ENCODE measurements around the gene CFAP73. TPM values are rescaled to one million over a fixed set of nuclear protein-coding genes. Genes with fewer than 3 reads are reported as not detected.

CFAP73 gene
- total RNA-seq, 2 experiments from 2014 or later, result 0.57 to 1.3 TPM

- no peak overlapping the region for H3K4me3 Mint-ChIP-seq
- CTCF ChIA-PET, result interaction anchor here (1.2 to 2.3 kb wide), 3 partner anchors 12 to 170 kb away, joined by 4 to 11 read pairs (median 9); no protein-coding TSS in a partner anchor
- intact Hi-C loops (cut with micrococcal nuclease), result no loop called here
- H3K4me1 Mint-ChIP-seq (ENCODE audit: low read depth), result no peaks in the 10 kb centered on the region
- DNase-seq, result no peak
- no peak overlapping the region for H3K27ac Mint-ChIP-seq
- H3K36me3 Mint-ChIP-seq (ENCODE audit: low read depth), result peaks cover 34% of the 10 kb centered on the region
- H3K27me3 Mint-ChIP-seq (ENCODE audit: low read depth), result no peaks in the 10 kb centered on the region
- no peaks in the 10 kb centered on the region for H3K9me3 Mint-ChIP-seq
Observed at GRCh38 chr12:113162102-113163029, 12.8 kb downstream of the CFAP73 start.

GRCh38 chr12:113163030-113163360 is 13.5 kb downstream of the CFAP73 start:
- Mint-ChIP-seq H3K27ac (no peak overlapping the region), H3K36me3 (ENCODE audit: low read depth) (peaks cover 34% of the 10 kb centered on the region), H3K4me1 (ENCODE audit: low read depth) (no peaks in the 10 kb centered on the region), H3K27me3 (ENCODE audit: low read depth) (no peaks in the 10 kb centered on the region), H3K4me3 (no peak overlapping the region), H3K9me3 (no peaks in the 10 kb centered on the region)
- DNase-seq, result no peak
- intact Hi-C loops (cut with micrococcal nuclease), result no loop called here
- CTCF ChIA-PET, result interaction anchor here (1.2 to 1.8 kb wide), 2 partner anchors 12 to 171 kb away, joined by 4 to 9 read pairs; no protein-coding TSS in a partner anchor

- no peak overlapping the region for H3K4me3 Mint-ChIP-seq
- no peak for DNase-seq
- H3K4me1 Mint-ChIP-seq (ENCODE audit: low read depth), result no peaks in the 10 kb centered on the region
- intact Hi-C loops (cut with micrococcal nuclease), result no loop called here
- no peak overlapping the region for H3K27ac Mint-ChIP-seq
- no peaks in the 10 kb centered on the region for H3K9me3 Mint-ChIP-seq
- H3K36me3 Mint-ChIP-seq (ENCODE audit: low read depth), result peaks cover 37% of the 10 kb centered on the region
- no peaks in the 10 kb centered on the region for H3K27me3 Mint-ChIP-seq (ENCODE audit: low read depth)
- CTCF ChIA-PET, result interaction anchor here (1.8 kb wide), 1 partner anchor 10 kb away, joined by 9 read pairs; no protein-coding TSS in a partner anchor
Observed at GRCh38 chr12:113164014-113164413, 14.5 kb downstream of the CFAP73 start.

- intact Hi-C loops (cut with micrococcal nuclease), result no loop called here
- Mint-ChIP-seq H3K4me3 (no peak overlapping the region), H3K4me1 (ENCODE audit: low read depth) (no peaks in the 10 kb centered on the region), H3K36me3 (ENCODE audit: low read depth) (peaks cover 38% of the 10 kb centered on the region), H3K9me3 (no peaks in the 10 kb centered on the region), H3K27me3 (ENCODE audit: low read depth) (no peaks in the 10 kb centered on the region), H3K27ac (no peak overlapping the region)
- no peak for DNase-seq
- CTCF ChIA-PET, result interaction anchor here (0.6 to 1.9 kb wide), 4 partner anchors 8 to 167 kb away, joined by 3 to 12 read pairs (median 6); partner anchors contain the start of gene RASAL1
Observed at GRCh38 chr12:113165521-113166450, 16.3 kb downstream of the CFAP73 start.

GRCh38 chr12:113167868-113168267 is 18.3 kb downstream of the CFAP73 start:
- no peaks in the 10 kb centered on the region for H3K9me3 Mint-ChIP-seq
- H3K36me3 Mint-ChIP-seq (ENCODE audit: low read depth), result peaks cover 47% of the 10 kb centered on the region
- CTCF ChIA-PET, result interaction anchor here (0.6 to 1.7 kb wide), 2 partner anchors 15 to 136 kb away, joined by 3 to 5 read pairs; no protein-coding TSS in a partner anchor
- no peak for DNase-seq
- H3K4me3 Mint-ChIP-seq, result no peak overlapping the region
- H3K27me3 Mint-ChIP-seq (ENCODE audit: low read depth), result no peaks in the 10 kb centered on the region
- no peak overlapping the region for H3K27ac Mint-ChIP-seq
- intact Hi-C loops (cut with micrococcal nuclease), result no loop called here
- H3K4me1 Mint-ChIP-seq (ENCODE audit: low read depth), result no peaks in the 10 kb centered on the region

GRCh38 chr12:113169697-113170096 is 20.2 kb downstream of the CFAP73 start:
- intact Hi-C loops (cut with micrococcal nuclease), result loop anchor here (5.0 kb wide), 1 partner anchor 267 kb away; no protein-coding TSS in a partner anchor
- Mint-ChIP-seq H3K27ac (no peak overlapping the region), H3K27me3 (ENCODE audit: low read depth) (no peaks in the 10 kb centered on the region), H3K4me1 (ENCODE audit: low read depth) (no peaks in the 10 kb centered on the region), H3K36me3 (ENCODE audit: low read depth) (peaks cover 51% of the 10 kb centered on the region), H3K9me3 (no peaks in the 10 kb centered on the region), H3K4me3 (no peak overlapping the region)
- CTCF ChIA-PET, result no interaction called here
- no peak for DNase-seq

GRCh38 chr12:113170457-113170856 is 20.9 kb downstream of the CFAP73 start:
- DNase-seq, result no peak
- Mint-ChIP-seq H3K4me3 (no peak overlapping the region), H3K27ac (no peak overlapping the region), H3K9me3 (no peaks in the 10 kb centered on the region), H3K27me3 (ENCODE audit: low read depth) (no peaks in the 10 kb centered on the region), H3K4me1 (ENCODE audit: low read depth) (no peaks in the 10 kb centered on the region), H3K36me3 (ENCODE audit: low read depth) (peaks cover 55% of the 10 kb centered on the region)
- CTCF ChIA-PET, result no interaction called here
- intact Hi-C loops (cut with micrococcal nuclease), result loop anchor here (5.0 kb wide), 1 partner anchor 268 kb away; no protein-coding TSS in a partner anchor

- no peaks in the 10 kb centered on the region for H3K27me3 Mint-ChIP-seq (ENCODE audit: low read depth)
- intact Hi-C loops (cut with micrococcal nuclease), result loop anchor here (5.0 kb wide), 1 partner anchor 269 kb away; no protein-coding TSS in a partner anchor
- no peak overlapping the region for H3K27ac Mint-ChIP-seq
- no peaks in the 10 kb centered on the region for H3K9me3 Mint-ChIP-seq
- H3K36me3 Mint-ChIP-seq (ENCODE audit: low read depth), result peaks cover 53% of the 10 kb centered on the region
- DNase-seq, result no peak
- CTCF ChIA-PET, result interaction anchor here (0.7 kb wide), 1 partner anchor 133 kb away, joined by 3 read pairs; no protein-coding TSS in a partner anchor
- H3K4me1 Mint-ChIP-seq (ENCODE audit: low read depth), result no peaks in the 10 kb centered on the region
- no peak overlapping the region for H3K4me3 Mint-ChIP-seq
Observed at GRCh38 chr12:113170926-113171325, 21.4 kb downstream of the CFAP73 start.

GRCh38 chr12:113171543-113171942 is 22.0 kb downstream of the CFAP73 start:
- no peaks in the 10 kb centered on the region for H3K4me1 Mint-ChIP-seq (ENCODE audit: low read depth)
- H3K27me3 Mint-ChIP-seq (ENCODE audit: low read depth), result no peaks in the 10 kb centered on the region
- intact Hi-C loops (cut with micrococcal nuclease), result loop anchor here (5.0 kb wide), 1 partner anchor 269 kb away; no protein-coding TSS in a partner anchor
- CTCF ChIA-PET, result interaction anchor here (0.7 to 1.5 kb wide), 4 partner anchors 20 to 181 kb away, joined by 3 to 4 read pairs (median 4); no protein-coding TSS in a partner anchor
- no peaks in the 10 kb centered on the region for H3K9me3 Mint-ChIP-seq
- H3K36me3 Mint-ChIP-seq (ENCODE audit: low read depth), result peaks cover 53% of the 10 kb centered on the region
- no peak overlapping the region for H3K27ac Mint-ChIP-seq
- no peak overlapping the region for H3K4me3 Mint-ChIP-seq
- no peak for DNase-seq

GRCh38 chr12:113172185-113172584 is 22.7 kb downstream of the CFAP73 start:
- Mint-ChIP-seq H3K27ac (no peak overlapping the region), H3K36me3 (ENCODE audit: low read depth) (peaks cover 55% of the 10 kb centered on the region), H3K9me3 (no peaks in the 10 kb centered on the region), H3K27me3 (ENCODE audit: low read depth) (no peaks in the 10 kb centered on the region), H3K4me1 (ENCODE audit: low read depth) (no peaks in the 10 kb centered on the region), H3K4me3 (no peak overlapping the region)
- intact Hi-C loops (cut with micrococcal nuclease), result loop anchor here (5.0 kb wide), 1 partner anchor 270 kb away; no protein-coding TSS in a partner anchor
- CTCF ChIA-PET, result interaction anchor here (0.7 to 4.0 kb wide), 8 partner anchors 11 to 253 kb away, joined by 3 to 29 read pairs (median 4); no protein-coding TSS in a partner anchor
- no peak for DNase-seq

- Mint-ChIP-seq H3K4me3 (no peak overlapping the region), H3K36me3 (ENCODE audit: low read depth) (peaks cover 65% of the 10 kb centered on the region), H3K27me3 (ENCODE audit: low read depth) (no peaks in the 10 kb centered on the region), H3K4me1 (ENCODE audit: low read depth) (no peaks in the 10 kb centered on the region), H3K9me3 (no peaks in the 10 kb centered on the region), H3K27ac (no peak overlapping the region)
- no peak for DNase-seq
- CTCF ChIA-PET, result interaction anchor here (0.8 to 4.0 kb wide), 15 partner anchors 8 to 252 kb away, joined by 3 to 29 read pairs (median 9); no protein-coding TSS in a partner anchor
- intact Hi-C loops (cut with micrococcal nuclease), result loop anchor here (5.0 kb wide), 1 partner anchor 271 kb away; no protein-coding TSS in a partner anchor
Observed at GRCh38 chr12:113173081-113173698, 23.7 kb downstream of the CFAP73 start.
